Left lung (tissue), 10 donors: ENCODE results near the gene DYNLL1. TPM values are rescaled to one million over a fixed set of nuclear protein-coding genes. Genes with fewer than 3 reads are reported as not detected.

Experiments
- ATAC-seq: fragments of 200-7000 bp; cut with Tn5 transposase; one replicate; pipeline ENCODE4 v1.9.1; 2020; ENCODE audit warnings: moderate library complexity
- DNase-seq, 4 donors: peaks; one replicate each; pipeline ENCODE4 v3.0.0-alpha.2; 2013 to 2020
- H3K27ac ChIP-seq, 2 donors: fragments of 200-600 bp; sonication (generic) in 1 of 2; one replicate each; pipeline versions ENCODE4 v1.5.0 to v1.8.0; 2020 to 2021
- H3K27me3 ChIP-seq, 2 donors: fragments of 200-600 bp; sonication (generic) in 1 of 2; one replicate each; pipeline versions ENCODE4 v1.5.0 to v1.8.0; 2020 to 2021
- H3K36me3 ChIP-seq, 2 donors: fragments of 200-600 bp; sonication (generic) in 1 of 2; one replicate each; pipeline versions ENCODE4 v1.5.0 to v1.8.0; 2020 to 2021
- H3K4me1 ChIP-seq, 2 donors: fragments of 200-600 bp; one replicate each; pipeline ENCODE4 v1.8.0; 2021
- H3K4me3 ChIP-seq, 2 donors: fragments of 200-600 bp; sonication (generic) in 1 of 2; one replicate each; pipeline versions ENCODE4 v1.5.0 to v1.8.0; 2020 to 2021; ENCODE audit warnings: mild to moderate bottlenecking in 1 of 2
- H3K9me3 ChIP-seq, 2 donors: fragments of 200-600 bp; sonication (generic) in 1 of 2; one replicate each; pipeline versions ENCODE4 v1.5.0 to v1.8.0; 2020 to 2021
- intact Hi-C, 2 donors: fragments of 100-400 bp; cut with DNase I; formaldehyde crosslinking; loops; one replicate each; pipeline versions ENCODE4 v1.11.2 to v1.14.2; 2022
- polyA plus RNA-seq, 6 donors: library from polyadenylated mRNA; unstranded; fragments of 120-200 nt; gene quantifications; one replicate each; pipeline ENCODE4 v1.2.1, GENCODE V29; 2013; ENCODE audit not compliant: insufficient read length in 6 of 6
- total RNA-seq, 2 donors: library from RNA; stranded (reverse); fragmentation: NEBNext Ultra II Directional; extraction: Animal tissue kit (Norgen Biotek cat#: 25700); gene quantifications; one replicate each; pipeline ENCODE4 v1.2.1, GENCODE V29; 2021
- TF ChIP-seq, protein P1 (sequence below), 2 donors: fragments of 200-600 bp; sonication (generic) in 1 of 2; IDR thresholded peaks; one replicate each; pipeline versions ENCODE4 v1.5.0 to v1.8.0; 2021; ENCODE audit warnings: antibody characterized with exemption in 2 of 2
- donor health status: DM: no; HTN: yes; CAD: no.
- donor health status: DM: no; HTN: no; CAD: no.

DYNLL1 gene
- total and polyA plus RNA-seq, 8 donors: 342 to 436 (median 360) TPM

DNA sequence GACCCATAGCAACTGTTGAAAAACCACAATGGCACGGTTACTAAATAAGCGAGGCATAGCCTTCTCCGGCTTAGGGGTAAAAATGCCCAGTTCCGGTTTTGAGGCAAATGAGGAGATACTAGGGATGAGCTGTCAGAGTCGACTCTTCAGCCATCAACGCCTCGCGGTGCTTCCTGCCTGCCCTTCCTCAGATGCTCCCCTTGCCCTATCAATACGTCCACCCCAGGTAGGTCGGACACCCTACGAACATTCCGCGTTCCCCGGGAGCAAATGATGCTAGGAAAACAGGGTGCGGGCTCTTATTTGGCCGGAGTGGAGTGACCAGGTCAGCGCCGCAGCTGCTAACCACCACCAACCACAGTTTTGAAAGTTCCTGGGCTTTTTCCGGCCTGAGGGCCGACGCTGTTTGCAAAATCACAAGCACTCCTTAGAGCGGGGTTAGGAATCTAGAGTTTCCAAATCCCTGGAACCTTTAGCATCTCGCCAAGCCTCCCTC lies 27.5 kb upstream of the DYNLL1 start:
- DNase-seq (peak in 3 of 4 donors; percentile 13 to 42 (median 39)), ATAC-seq (peak; percentile 36)
- Histone ChIP-seq H3K4me3 (peak overlapping the region; percentile 82 to 95), H3K9me3 (no peaks in the 10 kb centered on the region), H3K27ac (peak overlapping the region; percentile 94 to 95), H3K36me3 (peaks cover 0 to 35% of the 10 kb centered on the region in 2 donors), H3K27me3 (no peaks in the 10 kb centered on the region), H3K4me1 (peaks cover 10 to 37% of the 10 kb centered on the region in 2 donors)
- intact Hi-C loops: no loop called here
- TF ChIP-seq, protein P1, sequence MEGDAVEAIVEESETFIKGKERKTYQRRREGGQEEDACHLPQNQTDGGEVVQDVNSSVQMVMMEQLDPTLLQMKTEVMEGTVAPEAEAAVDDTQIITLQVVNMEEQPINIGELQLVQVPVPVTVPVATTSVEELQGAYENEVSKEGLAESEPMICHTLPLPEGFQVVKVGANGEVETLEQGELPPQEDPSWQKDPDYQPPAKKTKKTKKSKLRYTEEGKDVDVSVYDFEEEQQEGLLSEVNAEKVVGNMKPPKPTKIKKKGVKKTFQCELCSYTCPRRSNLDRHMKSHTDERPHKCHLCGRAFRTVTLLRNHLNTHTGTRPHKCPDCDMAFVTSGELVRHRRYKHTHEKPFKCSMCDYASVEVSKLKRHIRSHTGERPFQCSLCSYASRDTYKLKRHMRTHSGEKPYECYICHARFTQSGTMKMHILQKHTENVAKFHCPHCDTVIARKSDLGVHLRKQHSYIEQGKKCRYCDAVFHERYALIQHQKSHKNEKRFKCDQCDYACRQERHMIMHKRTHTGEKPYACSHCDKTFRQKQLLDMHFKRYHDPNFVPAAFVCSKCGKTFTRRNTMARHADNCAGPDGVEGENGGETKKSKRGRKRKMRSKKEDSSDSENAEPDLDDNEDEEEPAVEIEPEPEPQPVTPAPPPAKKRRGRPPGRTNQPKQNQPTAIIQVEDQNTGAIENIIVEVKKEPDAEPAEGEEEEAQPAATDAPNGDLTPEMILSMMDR (IDR thresholded peaks at IDR 0.05): no peak

- H3K4me1 ChIP-seq: peaks cover 10 to 37% of the 10 kb centered on the region in 2 donors
- H3K9me3 ChIP-seq: no peaks in the 10 kb centered on the region
- TF ChIP-seq, protein P1 (IDR thresholded peaks at IDR 0.05): no peak
- no peaks in the 10 kb centered on the region for H3K27me3 ChIP-seq
- H3K4me3 ChIP-seq: peak overlapping the region; percentile 82 to 95
- intact Hi-C loops: no loop called here
- peak overlapping the region; percentile 94 to 95 for H3K27ac ChIP-seq
- peaks cover 0 to 29% of the 10 kb centered on the region in 2 donors for H3K36me3 ChIP-seq
- ATAC-seq: peak; percentile 36
- peak; percentile 38 to 85 (median 52) for DNase-seq
Observed at GRCh38 chr12:120468821-120469449, 27.0 kb upstream of the DYNLL1 start.

- peaks cover 10 to 37% of the 10 kb centered on the region in 2 donors for H3K4me1 ChIP-seq
- H3K27me3 ChIP-seq: no peaks in the 10 kb centered on the region
- peak within 1 kb of the TSS; percentile 94 to 95 for H3K27ac ChIP-seq
- ATAC-seq: peak; percentile 96
- intact Hi-C loops: no loop called here
- DNase-seq: peak; percentile 96 to 100 (median 98)
- no peaks in the 10 kb centered on the region for H3K9me3 ChIP-seq
- H3K36me3 ChIP-seq: peaks cover 0 to 23% of the 10 kb centered on the region in 2 donors
- TF ChIP-seq, protein P1 (IDR thresholded peaks at IDR 0.05): peak; percentile 93 to 94
- H3K4me3 ChIP-seq: peak within 1 kb of the TSS; percentile 82 to 95
Observed at GRCh38 chr12:120469450-120470149, 26.3 kb upstream of the DYNLL1 start, which contains the start of gene SRSF9. Gene SRSF9 (minus strand): TSS chr12:120469748. CDS start chr12:120469609, 139 bp downstream.

- TF ChIP-seq, protein P1 (IDR thresholded peaks at IDR 0.05): no peak
- DNase-seq (no peak), ATAC-seq (peak; percentile 27)
Observed at GRCh38 chr12:120470150-120470784, 25.6 kb upstream of the DYNLL1 start.

More at GRCh38 chr12:120470150-120470784, 25.6 kb upstream of the DYNLL1 start:
- intact Hi-C loops: no loop called here
- H3K27ac ChIP-seq: peak overlapping the region; percentile 94 to 95
- H3K27me3 ChIP-seq: no peaks in the 10 kb centered on the region
- no peaks in the 10 kb centered on the region for H3K9me3 ChIP-seq
- H3K4me1 ChIP-seq: peaks cover 10 to 37% of the 10 kb centered on the region in 2 donors
- H3K4me3 ChIP-seq: peak overlapping the region; percentile 82 to 95
- H3K36me3 ChIP-seq: peaks cover 0 to 16% of the 10 kb centered on the region in 2 donors
